ENCODE measurements around the gene PKMYT1.

DNA sequence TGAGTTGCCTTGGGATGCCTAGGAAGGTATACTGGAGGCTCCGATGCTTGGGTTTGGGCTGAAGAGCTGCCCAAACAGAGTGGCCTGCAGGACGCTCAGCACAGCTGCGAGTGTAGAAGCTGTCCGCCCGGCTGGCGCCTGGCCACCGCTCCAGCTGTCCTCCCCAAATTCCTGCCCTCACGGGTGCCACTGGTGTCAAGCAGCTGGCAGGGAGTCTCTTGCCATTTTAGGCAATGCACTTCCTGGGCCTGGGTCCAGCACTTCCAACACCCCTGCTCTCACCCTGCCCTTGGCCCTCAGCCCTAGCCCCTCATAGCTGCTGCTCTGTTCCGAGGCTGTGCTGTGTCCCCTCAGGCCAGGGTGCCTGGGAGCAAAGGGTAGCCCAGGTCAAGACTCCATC lies 5.2 kb upstream of the PKMYT1 start:
- TF ChIP-seq GATA2 (IDR thresholded peaks at IDR 0.05; ENCODE audit: low read depth, low read length) (no peak), GATA3 (IDR thresholded peaks at IDR 0.05; ENCODE audit: low read depth, low read length) (no peak)
